GM12801 (cell line): ENCODE measurements around the gene PADI4.

ENCODE experiments used
- CTCF ChIP-seq: IDR thresholded peaks from one replicate; pipeline ENCODE4 v1.5.1; 2011; ENCODE audit warnings: control low read depth; ENCODE audit not compliant: insufficient read length; ENCODE audit errors: extremely low read depth

The PADI4 gene

GRCh38 chr1:17363771-17364170, 55.8 kb downstream of the PADI4 start:
- no peak for TF ChIP-seq CTCF

GRCh38 chr1:17365293-17365692, 57.3 kb downstream of the PADI4 start:
- no peak for TF ChIP-seq CTCF

- TF ChIP-seq CTCF: no peak
Observed at GRCh38 chr1:17369466-17369865, 61.5 kb downstream of the PADI4 start.

GRCh38 chr1:17370618-17371017, 62.6 kb downstream of the PADI4 start:
- TF ChIP-seq CTCF: no peak

GRCh38 chr1:17371896-17372295, 63.9 kb downstream of the PADI4 start, which contains the start of gene PADI6:
TSS of gene PADI6 (plus strand) at chr1:17372196. CDS start at chr1:17372246, 50 bp downstream.
- no peak for TF ChIP-seq CTCF

GRCh38 chr1:17372955-17373354, 65.0 kb downstream of the PADI4 start:
- no peak for TF ChIP-seq CTCF

- no peak for TF ChIP-seq CTCF
Observed at GRCh38 chr1:17375651-17376050, 67.7 kb downstream of the PADI4 start.

GRCh38 chr1:17377325-17377953, 69.4 kb downstream of the PADI4 start:
- TF ChIP-seq CTCF: no peak
